CD4-positive, alpha-beta T cell (primary cell): ENCODE data around the gene BCORL1. TPM values are rescaled to one million over a fixed set of nuclear protein-coding genes. Genes with fewer than 3 reads are reported as not detected.

Experiments used
- ATAC-seq: fragments of 200-7000 bp; cut with Tn5 transposase; one replicate; pipeline ENCODE4 v1.10.0; 2022; ENCODE audit warnings: mild to moderate bottlenecking; ENCODE audit not compliant: poor library complexity
- CTCF ChIA-PET: fragments of 350-600 bp; sonication (Branson Sonifier 250); formaldehyde crosslinking; loops from one replicate; lab custom pipeline; 2021; ENCODE audit warnings: antibody characterized with exemption, inconsistent platforms; lab: Charles Lee
- POLR2A ChIA-PET: fragments of 350-600 bp; sonication (Branson Sonifier 250); formaldehyde crosslinking; loops from one replicate; lab custom pipeline; 2021; ENCODE audit warnings: antibody characterized with exemption, inconsistent platforms; lab: Charles Lee
- DNase-seq, 14 experiments: peaks; one replicate each; pipeline ENCODE4 v3.0.0-alpha.2; 2013 to 2020; ENCODE audit warnings: mixed read lengths in 2 of 14
- H3K27ac ChIP-seq, 2 donors: one replicate each; pipeline versions ENCODE4 v1.5.1 to v1.7.0; 2013; ENCODE audit warnings: low read length in 2 of 2, low read depth in 1 of 2, mild to moderate bottlenecking in 1 of 2
- H3K27me3 ChIP-seq, 2 experiments: 1 replicate in 1 of 2; 2 replicates in 1 of 2; pipeline versions ENCODE4 v1.6.1 to v1.7.0; 2013; ENCODE audit warnings: low read length in 2 of 2, control low read depth in 1 of 2, mild to moderate bottlenecking in 1 of 2, moderate library complexity in 1 of 2; ENCODE audit not compliant: insufficient read depth in 2 of 2, control insufficient read depth in 1 of 2
- H3K36me3 ChIP-seq: one replicate; pipeline ENCODE4 v1.6.1; 2013; ENCODE audit warnings: low read length, control low read depth; ENCODE audit not compliant: insufficient read depth
- H3K4me1 ChIP-seq: one replicate; pipeline ENCODE4 v1.6.1; 2013; ENCODE audit warnings: low read length, control low read depth; ENCODE audit not compliant: insufficient read depth
- H3K4me3 ChIP-seq: one replicate; pipeline ENCODE4 v1.5.1; 2013; ENCODE audit warnings: mild to moderate bottlenecking, low read length, moderate library complexity
- H3K9me3 ChIP-seq, 2 experiments: 1 replicate in 1 of 2; 2 replicates in 1 of 2; pipeline versions ENCODE4 v1.6.1 to v1.7.0; 2013; ENCODE audit warnings: low read length in 2 of 2, mild to moderate bottlenecking in 2 of 2, control low read depth in 1 of 2, moderate library complexity in 1 of 2; ENCODE audit not compliant: control insufficient read depth in 1 of 2, insufficient read depth in 1 of 2
- H3K27ac Mint-ChIP-seq: one replicate; pipeline ENCODE4 v1.8.0; 2020; ENCODE audit warnings: mixed read lengths
- H3K27me3 Mint-ChIP-seq: one replicate; pipeline ENCODE4 v1.8.0; 2021; ENCODE audit warnings: mixed read lengths
- H3K36me3 Mint-ChIP-seq: one replicate; pipeline ENCODE4 v1.8.0; 2021; ENCODE audit warnings: low read depth, mixed read lengths
- H3K4me1 Mint-ChIP-seq: one replicate; pipeline ENCODE4 v1.8.0; 2021; ENCODE audit warnings: low read depth, mixed read lengths
- H3K4me3 Mint-ChIP-seq: one replicate; pipeline ENCODE4 v1.8.0; 2020; ENCODE audit warnings: mild to moderate bottlenecking, mixed read lengths
- H3K9me3 Mint-ChIP-seq: one replicate; pipeline ENCODE4 v1.8.0; 2020; ENCODE audit warnings: mixed read lengths
- intact Hi-C, 2 experiments: fragments of 100-400 bp; cut with DNase I in 1 of 2; cut with micrococcal nuclease in 1 of 2; formaldehyde crosslinking; loops; one replicate each; pipeline versions ENCODE4 v1.15.1 to v1.9.0; 2023 to 2025; cut with DNase I, micrococcal nuclease
- total RNA-seq, 174 experiments: library from RNA in 2 of 174; stranded (reverse) in 2 of 174; gene quantifications; one replicate each; pipeline ENCODE4 v1.2.3 and lab custom pipeline; 2021 to 2026
- TF ChIP-seq, protein P1 (sequence below): fragments of 200-600 bp; IDR thresholded peaks from one replicate; pipeline ENCODE4 v1.8.0; 2022; ENCODE audit warnings: antibody characterized with exemption, mild to moderate bottlenecking

BCORL1 gene
- total RNA-seq, 2 experiments from 2014 or later: 3.4 to 3.5 TPM

DNA sequence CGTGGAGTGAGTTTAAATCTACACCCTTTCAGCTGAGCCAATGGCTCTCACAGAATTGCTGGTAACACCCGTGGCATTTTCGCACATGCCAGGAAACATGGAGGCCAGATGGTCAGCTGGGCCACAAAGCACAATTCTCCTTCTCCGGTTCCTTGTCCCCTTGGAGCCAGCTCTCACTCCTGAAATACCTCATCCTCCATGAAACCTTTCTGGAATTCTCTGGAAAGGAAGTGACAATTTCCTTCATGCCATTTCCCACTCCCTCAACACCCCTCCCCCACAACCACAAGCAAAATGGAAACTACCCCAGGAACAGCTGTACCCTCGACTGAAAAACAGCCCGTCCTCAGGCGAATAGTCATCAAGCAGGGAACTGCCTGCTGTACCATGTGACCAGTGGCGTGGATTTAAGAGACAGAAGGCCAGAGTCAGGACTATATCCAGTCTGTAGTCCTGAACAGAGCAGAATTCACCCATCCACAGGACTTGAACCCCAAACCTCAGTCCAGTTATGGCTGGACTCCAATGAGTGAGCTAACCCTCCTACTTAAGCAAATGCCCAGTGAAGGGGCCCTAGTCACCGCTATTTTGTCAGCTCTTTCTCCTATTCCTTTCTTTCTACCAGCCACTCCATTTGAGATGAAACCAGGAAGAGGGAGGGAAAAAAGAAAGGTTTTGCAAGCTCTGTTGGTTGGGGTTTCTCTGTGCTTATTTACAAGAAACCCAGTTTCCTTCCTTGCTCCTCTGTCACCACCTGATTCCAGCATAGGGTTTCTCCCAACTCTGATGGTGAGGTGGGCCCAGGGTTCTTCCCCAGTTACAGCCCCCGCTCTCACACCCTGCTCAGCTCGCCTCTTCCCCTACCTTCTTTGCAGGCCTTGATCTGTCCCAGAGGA is 103.4 kb downstream of the BCORL1 start:
- H3K4me1 Mint-ChIP-seq: peaks cover 60% of the 10 kb centered on the region
- H3K4me3 Mint-ChIP-seq: peak overlapping the region; percentile 92
- no peaks in the 10 kb centered on the region for H3K9me3 Mint-ChIP-seq
- H3K27ac Mint-ChIP-seq: peak overlapping the region; percentile 93
- CTCF ChIA-PET: interaction anchor here (3.5 kb wide), 1 partner anchor 35 kb away, joined by 19 read pairs; no protein-coding TSS in a partner anchor
- H3K36me3 ChIP-seq: peaks cover 5% of the 10 kb centered on the region
- H3K27ac ChIP-seq: peak overlapping the region; percentile 24 to 76
- peak in 1 of 14 experiments; percentile 41 for DNase-seq
- peak overlapping the region; percentile 67 for H3K4me3 ChIP-seq
- no peaks in the 10 kb centered on the region for H3K9me3 ChIP-seq
- H3K36me3 Mint-ChIP-seq: no peaks in the 10 kb centered on the region
- intact Hi-C loops: loop anchor here in 1 of 2 experiments (5.0 kb wide), 1 partner anchor 87 kb away; the partner anchor contains the start of gene RAB33A
- POLR2A ChIA-PET: interaction anchor here (0.5 to 3.2 kb wide), 5 partner anchors 12 to 73 kb away, joined by 3 to 13 read pairs (median 7); partner anchors contain the start of gene ELF4
- no peaks in the 10 kb centered on the region for H3K27me3 Mint-ChIP-seq
- peaks cover 94% of the 10 kb centered on the region for H3K4me1 ChIP-seq
- no peaks in the 10 kb centered on the region for H3K27me3 ChIP-seq
- no peak for ATAC-seq
- TF ChIP-seq, protein P1, sequence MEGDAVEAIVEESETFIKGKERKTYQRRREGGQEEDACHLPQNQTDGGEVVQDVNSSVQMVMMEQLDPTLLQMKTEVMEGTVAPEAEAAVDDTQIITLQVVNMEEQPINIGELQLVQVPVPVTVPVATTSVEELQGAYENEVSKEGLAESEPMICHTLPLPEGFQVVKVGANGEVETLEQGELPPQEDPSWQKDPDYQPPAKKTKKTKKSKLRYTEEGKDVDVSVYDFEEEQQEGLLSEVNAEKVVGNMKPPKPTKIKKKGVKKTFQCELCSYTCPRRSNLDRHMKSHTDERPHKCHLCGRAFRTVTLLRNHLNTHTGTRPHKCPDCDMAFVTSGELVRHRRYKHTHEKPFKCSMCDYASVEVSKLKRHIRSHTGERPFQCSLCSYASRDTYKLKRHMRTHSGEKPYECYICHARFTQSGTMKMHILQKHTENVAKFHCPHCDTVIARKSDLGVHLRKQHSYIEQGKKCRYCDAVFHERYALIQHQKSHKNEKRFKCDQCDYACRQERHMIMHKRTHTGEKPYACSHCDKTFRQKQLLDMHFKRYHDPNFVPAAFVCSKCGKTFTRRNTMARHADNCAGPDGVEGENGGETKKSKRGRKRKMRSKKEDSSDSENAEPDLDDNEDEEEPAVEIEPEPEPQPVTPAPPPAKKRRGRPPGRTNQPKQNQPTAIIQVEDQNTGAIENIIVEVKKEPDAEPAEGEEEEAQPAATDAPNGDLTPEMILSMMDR: no peak

DNA sequence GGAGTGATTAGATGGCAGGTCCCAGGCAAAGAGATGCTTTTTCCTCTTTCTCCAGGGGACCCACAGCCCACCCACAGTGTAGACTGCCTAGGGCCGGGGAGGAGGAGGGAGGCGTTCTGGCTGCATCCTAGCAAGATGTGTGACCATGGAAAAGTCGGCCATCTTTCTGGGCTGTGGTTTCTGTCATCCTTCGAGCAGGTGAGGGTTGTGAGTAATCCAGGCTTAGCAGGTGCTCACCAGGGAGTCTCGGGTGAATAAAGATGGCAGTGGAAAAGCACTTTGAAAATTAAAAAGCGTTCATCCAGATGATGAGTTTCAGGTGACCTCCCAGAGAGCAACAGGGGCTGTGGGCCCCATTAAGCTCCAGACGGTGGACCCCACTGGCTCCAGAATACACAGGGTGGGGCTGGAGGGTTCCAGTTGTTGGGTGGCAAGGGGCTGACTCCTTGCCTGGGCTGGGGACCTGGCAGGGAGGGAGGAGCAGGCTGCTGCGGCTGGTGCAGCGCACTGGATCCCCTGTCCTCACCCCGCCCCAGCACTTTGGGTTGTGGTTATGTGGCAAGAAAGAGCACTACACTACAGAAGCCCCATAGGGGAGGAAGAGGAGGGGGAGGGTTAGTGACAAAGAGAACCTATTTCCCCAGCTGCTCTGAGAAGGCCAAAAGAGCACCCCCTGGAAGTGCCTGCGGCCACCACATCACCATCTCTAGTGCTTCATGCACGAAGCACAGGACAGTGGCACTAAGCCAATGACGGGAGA is 104.2 kb downstream of the BCORL1 start:
- Mint-ChIP-seq H3K27me3 (no peaks in the 10 kb centered on the region), H3K4me3 (peak overlapping the region; percentile 92), H3K36me3 (no peaks in the 10 kb centered on the region), H3K9me3 (no peaks in the 10 kb centered on the region), H3K4me1 (peaks cover 58% of the 10 kb centered on the region), H3K27ac (peak overlapping the region; percentile 93)
- Histone ChIP-seq H3K27ac (peak overlapping the region; percentile 29 to 76), H3K4me3 (peak overlapping the region; percentile 67), H3K36me3 (no peaks in the 10 kb centered on the region), H3K9me3 (no peaks in the 10 kb centered on the region), H3K4me1 (peaks cover 93% of the 10 kb centered on the region), H3K27me3 (no peaks in the 10 kb centered on the region)
- peak; percentile 73 for ATAC-seq
- peak; percentile 37 to 90 (median 66) for DNase-seq
- ChIA-PET CTCF (interaction anchor here (1.0 to 3.5 kb wide), 3 partner anchors 8 to 34 kb away, joined by 3 to 19 read pairs (median 3); no protein-coding TSS in a partner anchor), POLR2A (interaction anchor here (0.7 to 3.2 kb wide), 8 partner anchors 9 to 88 kb away, joined by 3 to 13 read pairs (median 4); partner anchors contain the start of genes AIFM1 and ELF4)
- TF ChIP-seq, protein P1: no peak
- intact Hi-C loops: loop anchor here in 1 of 2 experiments (5.0 kb wide), 1 partner anchor 86 kb away; the partner anchor contains the start of gene RAB33A

DNA sequence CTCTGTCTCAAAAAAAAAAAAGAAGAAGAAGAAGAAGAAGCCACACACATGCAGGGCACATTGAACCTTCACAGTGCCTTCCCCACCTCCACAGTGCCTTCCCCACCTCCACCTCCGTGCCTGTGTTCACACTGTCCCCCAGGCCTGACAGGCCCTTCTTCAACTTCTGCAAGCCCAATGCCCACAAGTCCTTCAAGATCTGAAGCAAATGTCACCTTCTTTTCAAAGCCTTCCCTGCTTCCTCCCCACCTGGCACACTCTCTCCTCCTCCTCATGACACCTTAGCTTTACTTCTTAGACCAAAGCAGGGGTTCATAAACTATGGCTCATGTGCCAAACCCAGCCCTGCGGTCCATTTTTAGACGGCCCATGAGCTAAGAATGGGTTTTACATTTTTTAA is 107.9 kb downstream of the BCORL1 start:
- Mint-ChIP-seq H3K27ac (peak overlapping the region; percentile 83), H3K4me1 (peaks cover 53% of the 10 kb centered on the region), H3K27me3 (no peaks in the 10 kb centered on the region), H3K4me3 (peak overlapping the region; percentile 77), H3K9me3 (no peaks in the 10 kb centered on the region), H3K36me3 (no peaks in the 10 kb centered on the region)
- ChIA-PET POLR2A (interaction anchor here (0.7 to 1.1 kb wide), 2 partner anchors 9 to 494 kb away, joined by 3 to 4 read pairs; no protein-coding TSS in a partner anchor), CTCF (interaction anchor here (1.0 to 1.5 kb wide), 2 partner anchors 8 to 30 kb away, joined by 3 to 4 read pairs; no protein-coding TSS in a partner anchor)
- Histone ChIP-seq H3K4me3 (peak overlapping the region; percentile 3), H3K4me1 (peaks cover 89% of the 10 kb centered on the region), H3K27me3 (no peaks in the 10 kb centered on the region), H3K27ac (no peak overlapping the region), H3K36me3 (no peaks in the 10 kb centered on the region), H3K9me3 (no peaks in the 10 kb centered on the region)
- TF ChIP-seq, protein P1: no peak
- intact Hi-C loops: no loop called here
- no peak for DNase-seq
- ATAC-seq: no peak
